Nephron progenitor cell (in vitro differentiated cells): ENCODE measurements around the gene IRAK2.
A peak's percentile ranks its signal among the peaks of the same experiment; 100 is the strongest.

Experiments used
- DNase-seq: peaks from one replicate; pipeline ENCODE4 v3.0.0; 2021
- H3K27ac Mint-ChIP-seq: 2 replicates; pipeline ENCODE4 v1.8.0; 2021; ENCODE audit warnings: mild to moderate bottlenecking, moderate library complexity, mixed read lengths
- H3K27me3 Mint-ChIP-seq: 2 replicates; pipeline ENCODE4 v1.8.0; 2021; ENCODE audit warnings: mild to moderate bottlenecking, low read depth, mixed read lengths; ENCODE audit not compliant: poor library complexity
- H3K36me3 Mint-ChIP-seq: 2 replicates; pipeline ENCODE4 v1.8.0; 2021; ENCODE audit warnings: low read depth, mixed read lengths
- H3K4me1 Mint-ChIP-seq: 2 replicates; pipeline ENCODE4 v1.8.0; 2021; ENCODE audit warnings: mixed read lengths
- H3K4me3 Mint-ChIP-seq: 2 replicates; pipeline ENCODE4 v1.8.0; 2021; ENCODE audit warnings: mild to moderate bottlenecking, moderate library complexity, mixed read lengths
- H3K9me3 Mint-ChIP-seq: 2 replicates; pipeline ENCODE4 v1.8.0; 2021; ENCODE audit warnings: mild to moderate bottlenecking, moderate library complexity, mixed read lengths
- TF ChIP-seq, protein P1 (sequence below): fragments of 200-600 bp; sonication (generic); IDR thresholded peaks from 2 replicates; pipeline ENCODE4 v1.5.0; 2021; ENCODE audit warnings: antibody characterized with exemption

IRAK2 gene

DNA sequence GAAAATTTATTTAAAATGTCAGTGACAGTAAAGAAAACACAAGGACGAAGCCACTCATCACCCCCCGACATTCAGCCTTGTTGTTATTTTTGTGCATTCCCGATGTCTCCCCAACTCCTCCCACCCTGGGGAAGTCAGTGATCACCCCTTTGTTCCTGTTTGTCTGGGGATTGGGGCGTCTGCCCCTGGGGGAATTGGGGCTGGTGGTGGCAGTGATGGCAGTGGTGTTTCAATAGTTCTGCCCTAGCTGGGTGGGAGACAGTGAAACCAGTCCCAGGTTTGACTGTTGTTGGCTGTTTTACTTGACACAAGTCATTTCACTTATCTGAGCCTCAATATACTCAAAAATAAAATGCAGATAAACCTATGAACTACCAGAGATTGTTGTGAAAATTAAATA lies 33.5 kb downstream of the IRAK2 start:
- peaks cover 47% of the 10 kb centered on the region for H3K4me1 Mint-ChIP-seq
- DNase-seq = no peak
- TF ChIP-seq, protein P1, sequence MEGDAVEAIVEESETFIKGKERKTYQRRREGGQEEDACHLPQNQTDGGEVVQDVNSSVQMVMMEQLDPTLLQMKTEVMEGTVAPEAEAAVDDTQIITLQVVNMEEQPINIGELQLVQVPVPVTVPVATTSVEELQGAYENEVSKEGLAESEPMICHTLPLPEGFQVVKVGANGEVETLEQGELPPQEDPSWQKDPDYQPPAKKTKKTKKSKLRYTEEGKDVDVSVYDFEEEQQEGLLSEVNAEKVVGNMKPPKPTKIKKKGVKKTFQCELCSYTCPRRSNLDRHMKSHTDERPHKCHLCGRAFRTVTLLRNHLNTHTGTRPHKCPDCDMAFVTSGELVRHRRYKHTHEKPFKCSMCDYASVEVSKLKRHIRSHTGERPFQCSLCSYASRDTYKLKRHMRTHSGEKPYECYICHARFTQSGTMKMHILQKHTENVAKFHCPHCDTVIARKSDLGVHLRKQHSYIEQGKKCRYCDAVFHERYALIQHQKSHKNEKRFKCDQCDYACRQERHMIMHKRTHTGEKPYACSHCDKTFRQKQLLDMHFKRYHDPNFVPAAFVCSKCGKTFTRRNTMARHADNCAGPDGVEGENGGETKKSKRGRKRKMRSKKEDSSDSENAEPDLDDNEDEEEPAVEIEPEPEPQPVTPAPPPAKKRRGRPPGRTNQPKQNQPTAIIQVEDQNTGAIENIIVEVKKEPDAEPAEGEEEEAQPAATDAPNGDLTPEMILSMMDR = no peak
- H3K9me3 Mint-ChIP-seq = no peaks in the 10 kb centered on the region
- peaks cover 3% of the 10 kb centered on the region for H3K27me3 Mint-ChIP-seq
- no peaks in the 10 kb centered on the region for H3K36me3 Mint-ChIP-seq
- no peak overlapping the region for H3K4me3 Mint-ChIP-seq
- no peak overlapping the region for H3K27ac Mint-ChIP-seq

DNA sequence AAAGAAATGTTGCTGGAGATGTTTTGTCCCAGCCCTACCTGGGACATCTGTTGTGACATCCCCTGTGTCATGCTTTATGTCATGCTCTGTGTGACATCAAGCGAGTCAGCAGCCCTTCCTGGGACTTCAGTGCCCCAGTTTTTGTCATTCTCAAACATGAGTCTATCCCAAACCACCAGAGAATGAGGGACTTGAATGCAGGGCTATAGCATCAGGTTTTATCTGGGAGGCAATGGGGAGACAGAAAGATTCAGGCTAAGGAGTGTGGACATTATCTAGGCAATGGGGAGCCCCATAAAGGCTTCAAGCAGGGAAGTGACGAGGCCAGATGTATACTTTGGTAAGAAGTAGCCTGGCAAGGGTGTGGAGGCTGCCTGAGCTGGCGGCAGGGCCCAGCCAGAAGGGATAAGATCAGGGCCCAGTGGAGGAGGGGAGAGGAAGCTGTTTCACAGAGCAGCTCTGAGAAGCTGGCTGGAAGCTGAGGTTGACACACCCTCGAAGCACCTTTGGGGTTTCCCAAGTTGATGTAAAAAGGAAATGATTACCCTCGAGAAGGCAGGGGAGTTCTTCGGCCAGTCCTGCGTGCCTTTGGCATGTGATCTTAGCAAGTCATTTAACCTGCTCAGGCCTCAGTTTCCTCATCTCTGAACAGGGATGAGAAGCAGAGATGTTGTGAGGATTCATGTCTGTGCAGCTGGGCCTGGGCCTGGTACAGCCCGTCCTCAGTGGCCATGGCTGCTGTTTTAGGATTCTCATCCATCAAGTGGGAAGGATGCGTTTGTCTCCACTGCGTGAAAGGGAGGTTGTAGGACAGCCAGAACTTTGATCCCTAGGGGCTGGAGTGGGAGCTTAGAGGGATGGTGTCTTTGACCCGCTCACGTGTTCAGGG lies 34.3 kb downstream of the IRAK2 start:
- Mint-ChIP-seq H3K9me3 (no peaks in the 10 kb centered on the region), H3K27ac (peak overlapping the region; percentile 75), H3K4me3 (peak overlapping the region; percentile 3), H3K4me1 (peaks cover 41% of the 10 kb centered on the region), H3K36me3 (no peaks in the 10 kb centered on the region), H3K27me3 (peaks cover 5% of the 10 kb centered on the region)
- DNase-seq = no peak
- TF ChIP-seq, protein P1 = no peak

DNA sequence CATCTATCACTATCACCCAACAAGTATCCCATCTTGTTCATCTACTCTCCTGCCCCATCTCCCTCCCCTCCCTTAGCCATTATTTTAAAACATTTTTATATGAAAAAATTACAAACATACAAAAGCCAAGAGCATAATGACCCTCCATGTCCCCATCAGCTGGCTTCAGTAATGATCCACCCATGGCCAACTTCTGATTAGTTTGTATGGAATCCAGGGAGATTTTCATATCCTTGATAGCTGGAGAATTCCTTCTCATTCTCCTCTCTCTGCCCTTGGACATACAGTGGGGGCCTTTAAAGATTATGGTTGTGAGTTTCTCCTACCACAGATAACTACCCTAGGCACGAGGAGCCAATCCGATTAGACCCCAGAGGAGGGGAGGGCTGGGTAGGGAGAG lies 40.2 kb downstream of the IRAK2 start:
- H3K36me3 Mint-ChIP-seq = no peaks in the 10 kb centered on the region
- DNase-seq = no peak
- H3K9me3 Mint-ChIP-seq = no peaks in the 10 kb centered on the region
- peaks cover 13% of the 10 kb centered on the region for H3K27me3 Mint-ChIP-seq
- TF ChIP-seq, protein P1 = no peak
- peaks cover 11% of the 10 kb centered on the region for H3K4me1 Mint-ChIP-seq
- H3K4me3 Mint-ChIP-seq = no peak overlapping the region
- H3K27ac Mint-ChIP-seq = no peak overlapping the region

DNA sequence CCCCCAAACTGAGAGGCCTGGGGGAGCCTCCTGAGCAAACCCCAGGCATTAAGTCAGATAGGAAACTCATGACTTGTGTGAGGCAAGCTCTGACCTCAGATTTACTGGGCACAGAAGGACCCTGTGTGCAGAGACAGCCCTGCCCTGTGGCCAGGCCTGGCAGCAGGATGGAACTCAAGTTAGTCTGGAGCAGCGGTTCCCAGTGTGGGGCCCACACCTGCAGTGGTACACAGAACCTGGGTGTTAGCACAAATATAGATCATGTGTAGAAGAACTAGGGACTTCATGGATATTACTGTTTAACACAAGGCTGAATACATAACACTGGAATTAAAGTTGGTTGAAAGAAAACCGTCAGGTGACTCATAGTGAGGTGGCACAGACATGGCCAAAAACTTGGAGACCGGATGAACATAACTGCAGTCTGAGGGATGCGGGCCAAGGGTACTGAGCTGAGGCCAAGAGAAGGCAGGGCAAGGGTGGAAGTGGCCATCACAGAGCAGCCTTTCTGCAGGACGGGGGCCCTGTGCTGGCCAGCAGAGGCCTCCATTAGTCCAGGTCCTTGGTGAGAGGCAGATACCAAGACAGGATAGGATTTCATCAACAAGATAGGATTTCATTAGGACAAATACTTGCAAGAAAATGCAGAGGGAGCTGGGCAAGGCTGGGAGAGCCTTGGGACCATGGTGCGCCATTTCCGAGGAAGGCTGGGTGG lies 40.9 kb downstream of the IRAK2 start:
- Mint-ChIP-seq H3K27ac (no peak overlapping the region), H3K4me3 (no peak overlapping the region), H3K4me1 (peaks cover 11% of the 10 kb centered on the region), H3K36me3 (no peaks in the 10 kb centered on the region), H3K27me3 (peaks cover 13% of the 10 kb centered on the region), H3K9me3 (no peaks in the 10 kb centered on the region)
- TF ChIP-seq, protein P1 = no peak
- no peak for DNase-seq

DNA sequence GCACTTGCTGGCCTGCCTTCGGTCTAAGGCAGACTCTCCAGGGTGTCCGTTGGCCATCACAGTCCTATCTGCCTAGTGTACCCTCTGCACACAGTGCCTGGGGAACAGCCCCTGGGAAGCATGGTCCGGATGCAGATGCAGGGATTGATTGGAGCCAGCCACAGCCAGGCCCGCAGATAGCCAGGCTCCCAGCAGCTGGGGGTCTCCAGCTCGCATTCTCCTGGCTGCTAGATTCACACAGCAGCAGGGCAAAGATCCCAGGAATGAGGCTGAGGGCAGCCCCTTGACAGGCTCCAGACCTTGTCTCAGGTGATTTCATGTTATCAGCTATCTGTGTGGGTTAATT lies 41.4 kb downstream of the IRAK2 start:
- no peak overlapping the region for H3K27ac Mint-ChIP-seq
- no peak overlapping the region for H3K4me3 Mint-ChIP-seq
- TF ChIP-seq, protein P1 = no peak
- no peaks in the 10 kb centered on the region for H3K9me3 Mint-ChIP-seq
- peaks cover 13% of the 10 kb centered on the region for H3K27me3 Mint-ChIP-seq
- H3K4me1 Mint-ChIP-seq = peaks cover 11% of the 10 kb centered on the region
- no peaks in the 10 kb centered on the region for H3K36me3 Mint-ChIP-seq
- no peak for DNase-seq
